Measurements from ENCODE around the gene VPS52.

VPS52 gene

GRCh38 chr6:33209856-33210255 lies 61.8 kb downstream of the VPS52 start:
- no peak for DNase-seq (ENCODE audit: low read depth)

DNA sequence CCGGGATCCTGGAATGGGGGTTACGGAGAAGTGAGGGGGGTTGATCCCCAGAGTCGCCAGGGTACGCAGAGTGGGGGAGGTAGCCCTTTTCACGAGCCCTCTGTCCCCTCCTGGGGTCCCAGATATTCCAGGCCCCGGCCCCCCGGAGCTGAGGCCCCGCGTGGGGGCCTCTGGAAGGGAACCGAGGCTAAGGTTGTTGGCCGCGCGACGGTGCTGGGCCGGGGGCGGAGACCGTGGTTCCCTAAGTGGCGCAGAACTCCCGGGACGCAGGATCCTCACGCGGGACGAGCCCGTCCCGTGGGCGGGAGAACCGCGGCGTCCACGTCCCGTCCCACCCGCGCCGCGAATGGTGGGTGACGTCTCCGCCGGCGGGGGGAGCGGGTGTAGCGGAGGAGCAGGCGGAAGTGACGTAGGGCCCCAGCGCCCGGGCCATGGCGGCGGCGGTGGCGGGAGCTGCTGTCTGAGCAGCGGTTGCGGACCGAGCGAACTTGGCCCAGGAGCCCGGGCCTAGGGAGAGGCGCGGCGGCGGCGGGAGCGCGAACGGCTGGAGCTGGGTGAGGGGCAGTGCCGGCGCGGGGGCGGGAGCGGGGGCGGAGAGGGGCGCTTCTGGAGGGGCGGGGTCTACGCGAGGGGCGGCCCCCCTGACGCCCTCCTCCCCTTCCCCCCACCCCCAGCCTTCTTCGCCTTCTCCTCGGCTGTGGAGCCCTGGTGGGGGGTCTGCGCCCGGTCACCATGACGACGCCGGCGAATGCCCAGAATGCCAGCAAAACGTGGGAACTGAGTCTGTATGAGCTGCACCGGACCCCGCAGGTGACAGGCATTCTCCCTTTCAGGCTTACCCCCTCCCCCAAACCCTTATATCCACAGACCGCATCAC lies 63.3 kb downstream of the VPS52 start, which contains the start of gene RING1:
TSS of gene RING1 (plus strand) at position 410 of the 877 bp plus-strand sequence. CDS start at position 733, 323 bp downstream.
- peak; percentile 83 for DNase-seq (ENCODE audit: low read depth)

DNA sequence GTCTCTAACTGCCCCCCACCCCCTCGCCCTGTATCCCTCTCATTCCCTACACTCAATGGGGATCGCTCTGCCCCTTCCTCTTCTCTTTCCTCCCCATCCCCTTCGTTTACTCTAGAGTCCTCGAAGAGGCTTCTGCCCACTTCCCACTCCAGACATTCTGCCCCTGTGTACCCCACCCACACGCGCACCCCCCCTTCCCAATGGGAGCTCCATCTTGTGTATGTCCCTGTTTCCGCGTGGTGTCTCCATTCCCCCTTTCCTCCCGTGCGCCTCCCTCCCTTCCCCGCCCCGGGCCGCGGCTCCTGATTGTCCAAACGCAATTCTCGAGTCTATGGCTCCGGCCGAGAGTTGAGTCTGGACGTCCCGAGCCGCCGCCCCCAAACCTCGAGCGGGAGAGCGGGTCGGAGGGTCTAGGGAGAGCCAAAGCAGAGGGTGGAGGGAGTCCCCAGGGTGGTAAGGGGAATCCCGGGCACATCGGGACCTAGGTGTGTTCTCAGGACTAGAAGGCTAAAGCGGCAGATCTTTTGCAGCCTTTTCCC lies 64.1 kb downstream of the VPS52 start:
- no peak for DNase-seq (ENCODE audit: low read depth)

DNA sequence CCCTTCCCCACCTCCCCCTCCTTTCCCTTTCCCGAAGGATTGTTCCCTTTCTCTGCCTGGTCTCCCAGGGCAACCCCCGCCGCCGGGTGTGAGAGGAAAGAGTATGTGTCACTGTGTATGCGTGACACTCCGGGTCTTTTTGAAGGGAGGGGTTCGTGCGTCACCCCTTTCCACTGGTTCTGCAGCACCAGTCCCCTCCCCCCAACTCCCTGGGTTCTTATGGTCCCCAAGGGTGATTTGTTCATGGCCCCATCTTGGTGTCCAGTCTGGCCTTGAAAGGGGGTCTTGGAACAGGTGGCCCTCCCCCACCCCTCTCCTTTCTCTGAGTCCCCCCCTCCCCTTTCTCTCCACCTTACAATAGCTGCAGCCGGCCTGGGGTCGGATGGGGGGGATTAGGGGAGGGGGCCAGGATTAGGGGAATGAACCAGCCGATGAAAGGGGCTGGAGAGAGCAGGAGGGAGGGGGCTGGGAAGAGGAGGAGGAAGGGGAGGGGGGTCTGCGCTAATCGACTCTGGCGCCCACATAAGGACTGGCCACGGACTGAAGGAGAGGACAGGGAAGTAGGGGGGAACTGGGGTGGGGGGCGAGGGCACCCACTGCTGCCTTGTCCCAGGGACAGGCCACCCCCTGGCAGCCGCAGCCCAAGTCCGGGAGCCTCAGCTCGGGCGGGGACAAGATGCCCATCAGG lies 64.7 kb downstream of the VPS52 start:
- no peak for DNase-seq (ENCODE audit: low read depth)

DNA sequence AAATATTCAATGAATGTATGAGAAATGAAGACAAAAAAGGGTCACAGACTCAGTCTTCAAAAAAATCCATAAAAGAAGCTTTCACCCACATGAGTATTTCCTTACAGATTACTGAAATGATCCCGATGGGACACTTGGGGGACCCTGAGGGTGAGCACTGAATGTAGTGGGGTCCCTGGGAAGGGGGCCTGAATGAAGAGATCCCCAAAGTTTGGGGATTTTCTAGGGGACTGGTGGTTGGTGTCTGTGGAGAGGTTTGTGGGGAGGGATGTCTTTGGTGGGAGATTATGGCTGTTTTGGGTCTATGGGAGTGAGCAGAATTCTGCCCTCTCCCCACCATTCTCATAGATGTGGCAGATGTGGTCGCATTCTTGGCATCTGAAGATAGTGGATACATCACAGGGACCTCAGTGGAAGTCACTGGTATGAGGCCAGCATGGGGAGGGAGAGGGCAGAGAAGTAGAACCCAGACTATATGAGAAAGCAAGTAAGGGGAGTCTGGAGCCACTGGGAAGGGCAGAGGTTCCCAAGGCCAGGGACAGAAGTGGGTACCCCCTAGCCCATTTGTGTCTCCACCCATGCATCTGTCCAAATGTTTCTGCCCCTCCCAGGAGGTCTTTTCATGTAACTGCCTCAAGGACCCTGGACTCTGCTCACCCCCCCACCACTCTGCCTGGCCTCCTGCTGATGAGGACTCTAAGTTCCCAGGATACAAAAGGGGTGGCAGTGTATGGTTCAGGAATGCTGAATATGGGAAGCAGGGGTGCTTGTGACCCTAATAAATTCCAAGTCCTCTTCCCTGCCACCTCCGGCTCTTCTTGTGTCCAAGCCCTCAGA lies 65.4 kb downstream of the VPS52 start:
- no peak for DNase-seq (ENCODE audit: low read depth)

DNA sequence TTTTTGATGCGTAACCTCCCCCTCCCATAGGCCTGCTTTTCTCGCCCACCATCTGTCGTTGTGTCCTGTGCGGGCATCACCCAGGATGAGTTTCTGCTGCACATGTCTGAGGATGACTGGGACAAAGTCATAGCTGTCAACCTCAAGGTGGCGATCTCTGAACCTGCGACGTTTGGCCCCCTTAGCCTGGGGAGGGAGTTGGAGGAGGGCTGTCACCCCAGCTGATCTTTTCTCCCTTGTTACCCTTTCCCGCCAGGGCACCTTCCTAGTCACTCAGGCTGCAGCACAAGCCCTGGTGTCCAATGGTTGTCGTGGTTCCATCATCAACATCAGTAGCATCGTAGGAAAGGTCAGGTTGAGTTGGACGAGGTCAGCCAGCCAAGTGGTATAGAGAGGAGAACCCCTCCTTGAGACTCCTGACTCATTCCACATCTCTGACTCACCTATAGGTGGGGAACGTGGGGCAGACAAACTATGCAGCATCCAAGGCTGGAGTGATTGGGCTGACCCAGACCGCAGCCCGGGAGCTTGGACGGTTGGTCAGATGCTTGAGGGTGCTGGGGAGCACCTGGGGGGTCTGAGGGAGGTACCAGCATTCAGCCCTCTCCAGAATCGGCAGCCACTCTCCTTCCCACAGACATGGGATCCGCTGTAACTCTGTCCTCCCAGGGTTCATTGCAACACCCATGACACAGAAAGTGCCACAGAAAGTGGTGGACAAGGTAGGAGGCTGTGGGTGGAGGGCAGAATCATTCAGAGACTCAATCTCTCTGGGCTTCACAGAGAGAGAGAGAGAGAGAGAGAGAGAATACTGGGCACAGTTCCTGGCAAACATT lies 66.3 kb downstream of the VPS52 start:
- DNase-seq (ENCODE audit: low read depth): no peak

DNA sequence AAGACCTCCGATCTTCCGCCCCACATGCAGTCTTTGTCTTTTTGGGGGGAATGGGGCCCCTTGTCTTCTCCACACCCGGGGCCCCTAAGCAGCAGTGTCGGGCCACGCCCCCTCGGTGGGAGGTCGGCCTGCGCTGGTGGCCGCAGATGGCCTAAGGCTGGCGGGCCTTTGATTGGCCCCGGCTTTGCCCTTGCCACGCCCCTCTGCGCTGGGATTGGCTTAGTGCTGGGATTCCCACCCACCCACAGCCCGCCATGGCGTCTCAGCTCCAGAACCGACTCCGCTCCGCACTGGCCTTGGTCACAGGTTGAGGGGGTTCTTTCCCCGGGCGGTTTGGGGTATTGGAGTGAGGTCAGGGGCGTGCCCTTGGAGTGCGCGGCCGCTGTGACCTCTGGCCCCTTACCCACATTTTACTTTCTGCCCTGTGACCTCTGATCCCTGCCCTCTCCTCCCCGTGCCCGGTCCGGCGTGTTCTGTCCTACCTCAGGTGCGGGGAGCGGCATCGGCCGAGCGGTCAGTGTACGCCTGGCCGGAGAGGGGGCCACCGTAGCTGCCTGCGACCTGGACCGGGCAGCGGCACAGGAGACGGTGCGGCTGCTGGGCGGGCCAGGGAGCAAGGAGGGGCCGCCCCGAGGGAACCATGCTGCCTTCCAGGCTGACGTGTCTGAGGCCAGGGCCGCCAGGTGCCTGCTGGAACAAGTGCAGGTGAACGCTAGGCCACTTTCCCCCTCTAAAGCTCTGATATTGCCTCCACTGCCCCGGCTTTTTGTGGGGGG lies 67.1 kb downstream of the VPS52 start, which contains the start of gene HSD17B8:
TSS of gene HSD17B8 (plus strand) at position 241 of the 776 bp plus-strand sequence. CDS start at position 255, 14 bp downstream.
- peak; percentile 84 for DNase-seq (ENCODE audit: low read depth)

- no peak for DNase-seq (ENCODE audit: low read depth)
These were observed 67.6 kb downstream of the VPS52 start for GRCh38 chr6:33204165-33204414.

GRCh38 chr6:33203443-33204164 lies 68.1 kb downstream of the VPS52 start:
- no peak for DNase-seq (ENCODE audit: low read depth)

DNA sequence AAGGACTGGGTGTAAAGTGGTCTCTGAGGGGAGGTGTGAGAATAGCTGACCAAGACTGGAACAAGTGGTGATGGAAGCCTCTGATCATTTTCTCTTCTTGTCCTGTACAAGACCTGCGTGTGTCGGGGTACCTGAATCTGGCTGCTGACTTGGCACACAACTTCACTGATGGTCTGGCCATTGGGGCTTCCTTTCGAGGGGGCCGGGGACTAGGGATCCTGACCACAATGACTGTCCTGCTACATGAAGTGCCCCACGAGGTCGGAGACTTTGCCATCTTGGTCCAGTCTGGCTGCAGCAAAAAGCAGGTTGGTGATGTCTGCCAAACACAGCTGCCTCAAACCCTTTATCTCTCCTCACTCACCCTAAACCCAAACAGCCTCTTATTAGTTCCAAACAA lies 68.9 kb downstream of the VPS52 start:
- no peak for DNase-seq (ENCODE audit: low read depth)

DNA sequence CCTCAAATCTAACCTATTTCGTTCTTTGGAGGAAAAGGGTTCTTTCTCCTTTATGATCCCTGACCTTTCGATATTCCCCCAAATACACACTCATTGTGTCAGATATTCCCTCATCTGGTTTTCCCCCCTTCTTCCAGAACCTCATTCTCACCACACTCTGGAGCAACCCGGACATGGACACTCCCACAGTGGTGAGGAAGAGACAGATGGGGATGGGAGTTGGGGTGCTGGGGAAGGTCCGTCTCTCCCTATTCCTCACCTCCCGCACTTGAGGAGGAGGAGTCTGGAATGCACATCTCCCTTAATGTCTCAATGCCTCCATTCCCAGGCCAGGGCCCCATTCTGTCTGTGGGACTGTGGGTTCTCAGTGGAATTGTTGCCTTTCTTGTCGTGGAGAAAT lies 69.7 kb downstream of the VPS52 start:
- no peak for DNase-seq (ENCODE audit: low read depth)

DNA sequence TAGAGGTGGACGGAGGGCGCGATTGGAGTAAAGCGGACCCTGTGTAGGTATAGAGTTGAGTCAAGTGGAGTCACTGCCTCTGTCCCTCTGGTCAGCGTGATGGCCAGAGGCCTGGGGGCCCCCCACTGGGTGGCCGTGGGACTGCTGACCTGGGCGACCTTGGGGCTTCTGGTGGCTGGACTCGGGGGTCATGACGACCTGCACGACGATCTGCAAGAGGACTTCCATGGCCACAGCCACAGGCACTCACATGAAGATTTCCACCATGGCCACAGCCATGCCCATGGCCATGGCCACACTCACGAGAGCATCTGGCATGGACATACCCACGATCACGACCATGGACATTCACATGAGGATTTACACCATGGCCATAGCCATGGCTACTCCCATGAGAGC lies 70.5 kb downstream of the VPS52 start:
- DNase-seq (ENCODE audit: low read depth): no peak

Measured in stimulated activated CD8-positive, alpha-beta memory T cell treated with anti-CD3 and anti-CD28 coated beads, Interleukin-12 subunit alpha, Interleukin-12 subunit beta, amount 100 ng/mL, for 4 hours (primary cell).